Fibroblast of mammary gland (primary cell): ENCODE measurements around the gene MAP2K1.

Experiments
- DNase-seq: peaks from one replicate; pipeline ENCODE4 v3.0.0-alpha.2; 2010; ENCODE audit warnings: low read depth
- H3K4me3 ChIP-seq: 2 replicates; pipeline ENCODE4 v1.5.1; 2011; ENCODE audit warnings: low read depth, mild to moderate bottlenecking, low read length, moderate library complexity; ENCODE audit not compliant: control insufficient read depth
- CTCF ChIP-seq: conservative IDR thresholded peaks from 2 replicates; pipeline ENCODE4 v1.5.1; 2011; ENCODE audit warnings: low read depth, low read length, inconsistent platforms; ENCODE audit not compliant: control insufficient read depth, insufficient read depth

MAP2K1 gene

DNA sequence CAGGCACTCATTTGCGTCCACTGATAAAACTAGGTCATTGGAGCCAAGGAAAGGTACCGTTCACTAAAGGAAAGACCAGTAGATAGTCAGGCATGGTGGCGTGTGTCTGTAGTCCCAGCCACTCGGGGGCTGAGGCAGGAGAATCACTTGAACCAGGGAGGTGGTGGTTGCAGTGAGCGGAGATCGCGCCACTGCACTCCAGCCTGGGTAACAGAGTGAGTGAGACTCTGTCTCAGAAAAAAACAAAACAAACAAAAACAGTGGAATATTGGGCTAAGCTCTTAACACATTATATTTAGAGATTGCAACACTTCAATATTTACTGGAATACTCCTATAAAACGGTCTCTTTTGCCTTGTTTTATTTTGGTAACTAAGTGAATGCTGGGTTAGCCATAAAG is 17.4 kb downstream of the MAP2K1 start:
- H3K4me3 ChIP-seq, result no peak overlapping the region
- no peak for TF ChIP-seq CTCF
- no peak for DNase-seq

- no peak overlapping the region for H3K4me3 ChIP-seq
- no peak for TF ChIP-seq CTCF
- no peak for DNase-seq
Measured at GRCh38 chr15:66404532-66404931, 17.8 kb downstream of the MAP2K1 start.

DNA sequence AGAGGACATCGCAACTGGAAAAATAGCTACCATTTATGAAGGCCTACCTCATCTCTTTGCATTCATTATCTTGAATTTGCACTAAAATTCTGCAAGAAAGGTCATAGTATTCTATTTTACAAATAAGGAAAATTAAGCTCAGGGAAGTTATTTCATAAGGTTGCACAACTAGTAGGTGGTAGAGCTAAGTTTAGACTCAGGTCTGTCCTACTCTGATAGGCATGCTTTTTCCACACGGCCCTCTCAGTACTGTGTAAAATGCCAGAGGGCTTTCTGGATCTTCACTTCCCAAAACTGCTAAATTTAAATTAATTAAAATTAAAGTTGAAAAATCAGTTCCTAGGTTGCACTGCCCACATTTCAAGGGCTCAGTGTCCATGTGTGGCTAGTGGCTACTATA is 18.3 kb downstream of the MAP2K1 start:
- TF ChIP-seq CTCF, result no peak
- no peak overlapping the region for H3K4me3 ChIP-seq
- no peak for DNase-seq

DNA sequence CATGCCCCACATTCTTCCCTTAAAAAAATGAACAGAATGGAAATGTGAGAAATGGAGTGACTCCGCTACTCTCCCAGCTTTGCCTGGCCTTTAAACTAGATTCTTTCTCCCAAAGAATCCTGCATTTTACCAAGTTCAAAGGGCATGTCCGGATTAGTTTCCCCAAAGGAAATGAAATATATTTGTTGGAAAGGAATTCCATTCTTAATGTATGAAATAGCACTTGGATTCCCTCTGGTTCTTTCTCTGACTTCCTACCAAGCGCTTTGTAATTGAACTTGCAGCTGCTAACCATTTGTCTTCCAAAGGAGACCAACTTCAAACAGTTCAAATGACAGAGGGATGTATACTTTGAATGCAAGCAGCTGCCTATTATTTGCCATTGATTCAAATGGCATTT is 18.9 kb downstream of the MAP2K1 start:
- no peak overlapping the region for H3K4me3 ChIP-seq
- TF ChIP-seq CTCF, result no peak
- peak; percentile 64 for DNase-seq

GRCh38 chr15:66408254-66408653 is 21.5 kb downstream of the MAP2K1 start:
- H3K4me3 ChIP-seq, result no peak overlapping the region
- DNase-seq, result no peak
- no peak for TF ChIP-seq CTCF

DNA sequence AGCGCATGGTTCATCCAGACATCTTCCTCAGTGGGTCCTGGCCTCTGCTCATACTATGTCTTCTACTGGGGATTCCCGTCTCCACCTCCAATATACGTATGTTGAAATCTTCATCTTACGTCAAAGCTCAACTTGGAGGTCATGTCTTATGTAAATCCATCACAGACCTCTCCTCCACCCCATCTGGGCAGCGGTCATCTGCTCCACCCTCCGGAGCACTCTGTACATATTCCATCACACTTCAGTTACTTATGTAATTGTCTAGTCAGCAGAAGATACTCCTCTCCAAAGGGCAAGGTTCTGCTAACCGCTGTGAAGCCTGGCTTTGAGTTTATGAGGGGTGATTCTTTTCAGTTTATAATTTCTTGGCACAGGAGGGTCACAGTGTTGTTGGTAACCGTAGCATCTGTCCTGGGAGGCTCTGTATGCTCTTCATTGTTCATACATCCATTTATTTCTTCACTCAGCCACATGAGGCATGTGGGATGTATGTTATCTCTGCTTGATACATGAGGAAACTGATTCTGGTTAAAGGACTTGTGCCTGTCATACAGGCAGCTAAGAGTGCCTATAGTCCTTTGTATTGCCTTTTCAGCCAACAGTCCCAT is 22.1 kb downstream of the MAP2K1 start:
- TF ChIP-seq CTCF, result no peak
- no peak for DNase-seq

More for the DNA sequence above, 22.1 kb downstream of the MAP2K1 start:
- no peak overlapping the region for H3K4me3 ChIP-seq
